ENCODE data around the gene WNT8B.

WNT8B gene, protein sequence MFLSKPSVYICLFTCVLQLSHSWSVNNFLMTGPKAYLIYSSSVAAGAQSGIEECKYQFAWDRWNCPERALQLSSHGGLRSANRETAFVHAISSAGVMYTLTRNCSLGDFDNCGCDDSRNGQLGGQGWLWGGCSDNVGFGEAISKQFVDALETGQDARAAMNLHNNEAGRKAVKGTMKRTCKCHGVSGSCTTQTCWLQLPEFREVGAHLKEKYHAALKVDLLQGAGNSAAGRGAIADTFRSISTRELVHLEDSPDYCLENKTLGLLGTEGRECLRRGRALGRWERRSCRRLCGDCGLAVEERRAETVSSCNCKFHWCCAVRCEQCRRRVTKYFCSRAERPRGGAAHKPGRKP

DNA sequence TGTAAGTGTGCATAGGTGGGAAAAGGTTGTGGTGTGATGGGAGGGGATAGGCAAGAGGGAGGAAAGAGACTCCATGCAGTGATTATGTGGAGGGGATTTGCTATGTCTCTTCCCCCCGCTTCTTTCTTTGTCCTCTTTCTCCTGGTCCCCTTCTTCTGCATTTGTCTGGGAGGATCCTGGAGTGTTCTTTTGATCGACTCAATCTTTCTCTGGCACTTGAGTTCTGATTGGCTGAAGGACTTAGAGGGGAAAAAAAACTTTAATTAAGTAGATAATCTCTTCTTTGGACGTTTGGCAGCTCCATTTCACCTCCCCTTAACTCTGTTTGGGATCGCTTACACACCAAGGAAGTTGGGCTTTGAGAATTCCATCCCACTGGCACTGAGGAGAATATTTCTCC lies at the start of gene WNT8B:
WNT8B (plus strand) TSS at position 301 of the 400 bp plus-strand sequence. CDS start 160 bp downstream, outside the sequence.
- H3K27ac ChIP-seq, result no peak within 1 kb of the TSS
- TF ChIP-seq, protein P1, sequence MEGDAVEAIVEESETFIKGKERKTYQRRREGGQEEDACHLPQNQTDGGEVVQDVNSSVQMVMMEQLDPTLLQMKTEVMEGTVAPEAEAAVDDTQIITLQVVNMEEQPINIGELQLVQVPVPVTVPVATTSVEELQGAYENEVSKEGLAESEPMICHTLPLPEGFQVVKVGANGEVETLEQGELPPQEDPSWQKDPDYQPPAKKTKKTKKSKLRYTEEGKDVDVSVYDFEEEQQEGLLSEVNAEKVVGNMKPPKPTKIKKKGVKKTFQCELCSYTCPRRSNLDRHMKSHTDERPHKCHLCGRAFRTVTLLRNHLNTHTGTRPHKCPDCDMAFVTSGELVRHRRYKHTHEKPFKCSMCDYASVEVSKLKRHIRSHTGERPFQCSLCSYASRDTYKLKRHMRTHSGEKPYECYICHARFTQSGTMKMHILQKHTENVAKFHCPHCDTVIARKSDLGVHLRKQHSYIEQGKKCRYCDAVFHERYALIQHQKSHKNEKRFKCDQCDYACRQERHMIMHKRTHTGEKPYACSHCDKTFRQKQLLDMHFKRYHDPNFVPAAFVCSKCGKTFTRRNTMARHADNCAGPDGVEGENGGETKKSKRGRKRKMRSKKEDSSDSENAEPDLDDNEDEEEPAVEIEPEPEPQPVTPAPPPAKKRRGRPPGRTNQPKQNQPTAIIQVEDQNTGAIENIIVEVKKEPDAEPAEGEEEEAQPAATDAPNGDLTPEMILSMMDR (conservative IDR thresholded peaks at IDR 0.05), result no peak
- TF ChIP-seq ZFX (IDR thresholded peaks at IDR 0.05), result no peak

DNA sequence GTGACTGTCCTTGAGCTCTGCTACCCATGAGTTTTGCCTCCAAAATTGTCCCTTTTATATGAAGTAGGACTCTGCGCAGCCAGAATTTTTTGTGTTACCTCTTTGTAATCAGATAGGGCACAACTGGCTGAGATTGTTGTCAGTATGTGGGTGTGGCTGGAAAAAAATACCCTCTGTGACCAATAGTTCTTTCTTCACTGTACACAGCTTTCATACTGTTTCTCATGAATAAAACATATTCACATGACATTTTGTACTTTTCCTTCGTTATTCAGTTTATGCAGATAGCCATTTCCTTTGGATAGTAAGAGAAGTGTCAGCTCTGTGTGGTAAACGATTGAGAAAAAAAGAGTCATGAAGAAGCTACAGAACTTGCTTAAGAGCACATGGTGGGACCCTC lies 49.6 kb upstream of the WNT8B start:
- H3K27ac ChIP-seq, result no peak overlapping the region
- TF ChIP-seq ZFX (IDR thresholded peaks at IDR 0.05), result no peak
- TF ChIP-seq, protein P1 (conservative IDR thresholded peaks at IDR 0.05), result no peak

DNA sequence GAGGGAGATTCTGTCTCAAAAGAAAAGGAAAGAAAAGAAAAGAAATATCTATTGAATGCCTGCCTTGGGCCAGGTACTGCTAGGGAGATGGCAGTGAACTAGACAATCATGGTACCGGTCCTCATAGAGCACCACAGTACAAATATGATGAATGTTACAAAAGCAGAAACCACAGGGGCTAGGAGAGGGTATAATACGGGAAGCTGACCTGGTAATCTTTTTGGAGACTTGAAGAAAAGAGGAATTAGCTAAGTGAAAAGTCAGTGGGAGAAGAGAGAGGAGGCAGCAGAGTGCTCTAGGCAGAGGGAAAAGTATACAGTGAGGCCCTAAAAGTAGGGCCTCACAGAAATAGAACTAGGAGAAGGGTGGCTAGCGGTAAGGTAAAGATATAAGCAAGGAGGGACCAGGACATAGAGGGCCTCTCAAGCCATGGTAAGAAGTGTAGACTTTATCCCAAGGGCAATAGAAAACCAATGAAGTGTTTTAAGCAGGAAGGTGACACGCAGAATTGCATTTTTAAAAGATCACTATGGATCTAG lies 42.8 kb upstream of the WNT8B start:
- TF ChIP-seq, protein P1 (conservative IDR thresholded peaks at IDR 0.05), result no peak
- no peak for TF ChIP-seq ZFX (IDR thresholded peaks at IDR 0.05)
- H3K27ac ChIP-seq, result no peak overlapping the region

DNA sequence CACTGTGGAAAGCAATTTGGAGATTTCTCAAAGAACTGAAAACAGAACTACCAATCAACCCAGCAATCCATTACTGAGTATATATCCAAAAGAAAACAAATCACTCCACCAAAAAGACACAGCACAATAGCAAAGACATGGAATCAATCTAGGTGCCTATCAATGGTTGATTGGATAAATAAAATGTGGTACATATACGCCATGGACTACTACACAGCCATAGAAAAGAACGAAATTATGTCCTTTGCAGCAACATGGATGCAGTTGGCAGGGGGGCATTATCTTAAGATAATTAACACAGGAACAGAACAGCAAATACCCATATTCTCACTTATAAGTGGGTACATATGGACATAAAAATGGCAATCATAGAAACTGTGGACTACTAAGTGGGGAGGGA lies 35.4 kb upstream of the WNT8B start:
- no peak overlapping the region for H3K27ac ChIP-seq
- TF ChIP-seq, protein P1 (conservative IDR thresholded peaks at IDR 0.05), result no peak
- TF ChIP-seq ZFX (IDR thresholded peaks at IDR 0.05), result no peak

DNA sequence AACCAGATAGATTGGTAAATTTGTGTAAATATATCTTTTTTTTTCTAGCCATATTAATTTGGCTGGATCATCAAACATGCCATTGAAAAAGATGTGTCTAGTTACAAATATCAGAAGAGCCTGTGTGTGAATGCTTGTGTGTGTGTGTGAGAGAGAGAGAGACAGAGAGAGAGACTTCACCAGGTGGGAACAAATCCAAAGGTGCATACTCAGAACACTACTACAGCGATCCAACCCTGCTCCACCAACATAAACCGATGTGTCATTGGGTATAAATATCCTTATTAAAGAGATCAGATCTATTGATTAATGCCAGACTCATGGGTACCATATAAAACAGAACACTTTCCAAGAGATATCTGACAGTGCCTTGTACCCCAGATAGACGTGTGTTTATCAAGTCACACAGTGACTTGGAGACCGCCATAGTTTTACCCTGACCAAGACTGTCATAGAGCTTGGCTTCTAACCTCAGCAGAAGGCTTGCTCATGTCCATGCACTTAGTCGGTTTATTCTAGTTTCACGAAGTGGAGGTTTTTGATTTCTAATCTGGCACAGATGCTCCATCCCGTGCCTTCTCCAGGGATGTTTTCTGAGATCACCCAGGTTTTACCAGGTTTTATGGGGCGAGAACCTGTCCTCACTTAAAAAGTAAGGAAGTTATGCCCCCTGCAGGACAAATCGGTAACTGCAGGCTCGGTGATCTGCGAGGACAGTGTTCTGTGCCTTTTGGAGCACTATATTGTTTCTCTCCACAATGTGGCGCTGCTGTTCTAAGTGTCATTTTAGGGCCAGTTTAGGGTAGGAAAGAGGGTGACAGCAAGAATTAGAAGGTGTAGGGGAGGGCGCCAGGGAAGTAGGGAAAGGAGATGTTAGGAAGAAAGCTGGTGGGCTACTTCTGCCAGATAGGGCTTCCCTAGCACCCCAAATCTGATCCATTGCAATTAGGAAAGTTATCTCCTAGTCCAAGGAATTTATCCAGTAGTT lies 29.3 kb upstream of the WNT8B start:
- no peak overlapping the region for H3K27ac ChIP-seq
- TF ChIP-seq, protein P1 (conservative IDR thresholded peaks at IDR 0.05), result peak; percentile 88
- TF ChIP-seq ZFX (IDR thresholded peaks at IDR 0.05), result no peak

DNA sequence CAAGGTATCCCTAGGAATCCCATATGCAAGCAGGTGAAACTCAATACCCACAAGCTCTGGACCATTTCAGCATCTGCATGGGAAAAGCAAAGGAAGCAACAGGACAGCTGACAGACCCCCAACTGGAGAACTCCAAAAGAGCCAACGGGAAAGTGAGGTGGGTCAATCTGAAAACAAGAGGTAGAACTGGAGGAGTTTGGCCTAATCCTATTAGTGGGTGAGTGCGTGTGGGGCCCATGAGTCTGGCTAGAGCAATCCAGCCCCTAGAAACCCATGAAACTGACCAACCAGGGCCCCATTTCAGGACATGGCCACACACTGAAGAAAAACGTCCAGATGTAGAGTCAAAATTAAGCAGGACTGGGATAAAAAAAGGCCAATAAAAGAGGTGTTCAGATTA lies 26.6 kb upstream of the WNT8B start:
- TF ChIP-seq, protein P1 (conservative IDR thresholded peaks at IDR 0.05), result no peak
- no peak overlapping the region for H3K27ac ChIP-seq

All from C4-2B (cell line).